CD14-positive monocyte (primary cell): ENCODE measurements around the gene RFX6. TPM values are rescaled to one million over a fixed set of nuclear protein-coding genes. Genes with fewer than 3 reads are reported as not detected.

ENCODE experiments used
- DNase-seq, 3 donors: peaks; one replicate each; pipeline ENCODE4 v3.0.0-alpha.2; 2011 to 2022
- H2AFZ ChIP-seq: 2 replicates; pipeline ENCODE4 v1.6.0; 2012; ENCODE audit warnings: mild to moderate bottlenecking, low read depth, low read length, inconsistent platforms; ENCODE audit not compliant: insufficient read depth, poor library complexity, severe bottlenecking
- H3K27ac ChIP-seq, 2 donors: 1 replicate in 1 of 2; 2 replicates in 1 of 2; pipeline ENCODE4 v1.5.1; 2012 to 2013; ENCODE audit warnings: low read length in 2 of 2, control low read depth in 1 of 2, inconsistent platforms in 1 of 2, low read depth in 1 of 2, mild to moderate bottlenecking in 1 of 2
- H3K27me3 ChIP-seq, 2 donors: one replicate each; pipeline versions ENCODE4 v1.6.0 to v1.6.1; 2011 to 2013; ENCODE audit warnings: low read length in 2 of 2; ENCODE audit not compliant: control insufficient read depth in 2 of 2, insufficient read depth in 2 of 2
- H3K36me3 ChIP-seq, 2 donors: replicated peaks in 1 of 2; 1 replicate in 1 of 2; 2 replicates in 1 of 2; pipeline versions ENCODE4 v1.5.1 to v1.6.1; 2012 to 2013; ENCODE audit warnings: low read length in 2 of 2, control low read depth in 1 of 2, inconsistent platforms in 1 of 2, mild to moderate bottlenecking in 1 of 2; ENCODE audit not compliant: insufficient read depth in 2 of 2, control insufficient read depth in 1 of 2
- H3K4me1 ChIP-seq, 2 donors: 1 replicate in 1 of 2; 2 replicates in 1 of 2; pipeline versions ENCODE4 v1.5.1 to v1.6.1; 2012 to 2013; ENCODE audit warnings: low read length in 2 of 2, control low read depth in 1 of 2, inconsistent platforms in 1 of 2, mild to moderate bottlenecking in 1 of 2, moderate library complexity in 1 of 2; ENCODE audit not compliant: insufficient read depth in 2 of 2, control insufficient read depth in 1 of 2
- H3K4me2 ChIP-seq: replicated peaks from 2 replicates; pipeline ENCODE3; 2012; ENCODE audit warnings: low read length, moderate library complexity, mild to moderate bottlenecking; ENCODE audit not compliant: poor library complexity, severe bottlenecking; ENCODE audit errors: extremely low read depth
- H3K4me3 ChIP-seq, 3 experiments: fragments of 200-600 bp in 1 of 3; sonication (generic) in 1 of 3; replicated peaks in 1 of 3; 1 replicate in 2 of 3; 2 replicates in 1 of 3; pipeline ENCODE4 v1.5.1; 2011 to 2013; ENCODE audit warnings: low read length in 3 of 3, mild to moderate bottlenecking in 3 of 3, control low read depth in 2 of 3, low read depth in 2 of 3, inconsistent platforms in 1 of 3, moderate library complexity in 1 of 3
- H3K79me2 ChIP-seq: 2 replicates; pipeline ENCODE4 v1.6.0; 2012; ENCODE audit warnings: mild to moderate bottlenecking, control low read depth, inconsistent platforms, low read length, moderate library complexity; ENCODE audit not compliant: insufficient read depth
- H3K9ac ChIP-seq: 2 replicates; pipeline ENCODE4 v1.6.0; 2017; ENCODE audit warnings: low read length, mild to moderate bottlenecking; ENCODE audit not compliant: insufficient read depth, poor library complexity, severe bottlenecking
- H3K9me3 ChIP-seq, 2 donors: replicated peaks in 1 of 2; 1 replicate in 1 of 2; 2 replicates in 1 of 2; pipeline versions ENCODE4 v1.5.1 to v1.6.1; 2012 to 2013; ENCODE audit warnings: low read length in 2 of 2, control low read depth in 1 of 2; ENCODE audit not compliant: control insufficient read depth in 1 of 2, insufficient read depth in 1 of 2
- H4K20me1 ChIP-seq: 2 replicates; pipeline ENCODE4 v1.6.0; 2012; ENCODE audit warnings: mild to moderate bottlenecking, low read length, control low read depth, moderate library complexity; ENCODE audit not compliant: insufficient read depth
- H3K27ac Mint-ChIP-seq, 7 donors: one replicate each; pipeline ENCODE4 v1.8.0; 2020; ENCODE audit warnings: mild to moderate bottlenecking in 7 of 7, mixed read lengths in 7 of 7, moderate library complexity in 6 of 7, inconsistent platforms in 2 of 7
- H3K27me3 Mint-ChIP-seq, 3 donors: one replicate each; pipeline ENCODE4 v1.8.0; 2021 to 2022; ENCODE audit warnings: low read depth in 3 of 3, mild to moderate bottlenecking in 3 of 3, mixed read lengths in 3 of 3, moderate library complexity in 3 of 3, inconsistent platforms in 1 of 3
- H3K36me3 Mint-ChIP-seq, 2 donors: one replicate each; pipeline ENCODE4 v1.8.0; 2020; ENCODE audit warnings: mixed read lengths in 2 of 2, inconsistent platforms in 1 of 2, mild to moderate bottlenecking in 1 of 2
- H3K4me1 Mint-ChIP-seq: one replicate; pipeline ENCODE4 v1.8.0; 2020; ENCODE audit warnings: mild to moderate bottlenecking, mixed read lengths
- H3K4me3 Mint-ChIP-seq, 2 donors: one replicate each; pipeline ENCODE4 v1.8.0; 2020; ENCODE audit warnings: mild to moderate bottlenecking in 2 of 2, mixed read lengths in 2 of 2, moderate library complexity in 1 of 2
- H3K9me3 Mint-ChIP-seq, 7 donors: one replicate each; pipeline ENCODE4 v1.8.0; 2020 to 2022; ENCODE audit warnings: mixed read lengths in 7 of 7, mild to moderate bottlenecking in 6 of 7, moderate library complexity in 6 of 7, inconsistent platforms in 2 of 7
- WGBS: methylation state at CpG from one replicate; pipeline ENCODE4 v1.1.5; 2013; ENCODE audit warnings: missing lambda C conversion rate; ENCODE audit not compliant: insufficient coverage; 5-methylcytosine and 5-hydroxymethylcytosine counted together
- intact Hi-C, 2 donors: fragments of 100-400 bp; cut with micrococcal nuclease; formaldehyde crosslinking; loops; one replicate each; pipeline versions ENCODE4 v1.15.0 to v1.15.1; 2023
- polyA plus RNA-seq, 3 donors: library from polyadenylated mRNA; depleted of rRNA in 1 of 3; unstranded in 2 of 3; stranded (reverse) in 1 of 3; fragments of 300-500 nt in 2 of 3; fragments of >200 nt in 1 of 3; fragmentation: Illumina TruSeq in 2 of 3; gene quantifications; 1 replicate in 2 of 3; 2 replicates in 1 of 3; pipeline ENCODE4 v1.2.3, GENCODE V29; 2012 to 2021
- TF ChIP-seq, protein P1 (sequence below): fragments of 200-600 bp; IDR thresholded peaks from one replicate; pipeline ENCODE4 v1.8.0; 2022; ENCODE audit warnings: antibody characterized with exemption, mild to moderate bottlenecking

Gene RFX6
- polyA plus RNA-seq, 3 donors = not detected

DNA sequence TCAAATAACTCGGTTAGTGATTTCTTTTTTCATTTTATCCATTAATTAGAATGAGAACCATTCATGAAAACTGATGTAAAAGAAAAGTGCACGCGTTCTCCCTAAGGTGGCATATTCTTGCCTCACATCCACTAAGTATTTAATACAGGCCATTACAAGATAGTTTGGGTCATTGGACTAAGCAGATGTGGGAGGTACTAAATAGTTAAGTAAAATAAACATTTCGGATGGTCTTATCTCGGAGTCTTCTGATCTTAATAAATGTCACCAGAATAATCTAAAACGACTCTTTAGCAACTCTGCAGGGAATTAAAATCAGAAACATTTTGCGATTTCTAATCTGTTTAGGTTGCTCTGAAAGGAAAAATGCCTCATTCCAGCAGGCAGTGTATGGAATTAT lies 78.7 kb downstream of the RFX6 start:
- H3K27ac ChIP-seq = no peak overlapping the region
- no peak for DNase-seq
- no peak overlapping the region for H3K4me2 ChIP-seq
- no peaks in the 10 kb centered on the region for H3K36me3 ChIP-seq
- H3K4me3 Mint-ChIP-seq = no peak overlapping the region
- no peak overlapping the region for H2AFZ ChIP-seq
- TF ChIP-seq, protein P1, sequence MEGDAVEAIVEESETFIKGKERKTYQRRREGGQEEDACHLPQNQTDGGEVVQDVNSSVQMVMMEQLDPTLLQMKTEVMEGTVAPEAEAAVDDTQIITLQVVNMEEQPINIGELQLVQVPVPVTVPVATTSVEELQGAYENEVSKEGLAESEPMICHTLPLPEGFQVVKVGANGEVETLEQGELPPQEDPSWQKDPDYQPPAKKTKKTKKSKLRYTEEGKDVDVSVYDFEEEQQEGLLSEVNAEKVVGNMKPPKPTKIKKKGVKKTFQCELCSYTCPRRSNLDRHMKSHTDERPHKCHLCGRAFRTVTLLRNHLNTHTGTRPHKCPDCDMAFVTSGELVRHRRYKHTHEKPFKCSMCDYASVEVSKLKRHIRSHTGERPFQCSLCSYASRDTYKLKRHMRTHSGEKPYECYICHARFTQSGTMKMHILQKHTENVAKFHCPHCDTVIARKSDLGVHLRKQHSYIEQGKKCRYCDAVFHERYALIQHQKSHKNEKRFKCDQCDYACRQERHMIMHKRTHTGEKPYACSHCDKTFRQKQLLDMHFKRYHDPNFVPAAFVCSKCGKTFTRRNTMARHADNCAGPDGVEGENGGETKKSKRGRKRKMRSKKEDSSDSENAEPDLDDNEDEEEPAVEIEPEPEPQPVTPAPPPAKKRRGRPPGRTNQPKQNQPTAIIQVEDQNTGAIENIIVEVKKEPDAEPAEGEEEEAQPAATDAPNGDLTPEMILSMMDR = no peak
- H3K9me3 ChIP-seq = no peaks in the 10 kb centered on the region
- no peaks in the 10 kb centered on the region for H4K20me1 ChIP-seq
- no peak overlapping the region for H3K27ac Mint-ChIP-seq
- no peaks in the 10 kb centered on the region for H3K79me2 ChIP-seq
- H3K9me3 Mint-ChIP-seq = no peaks in the 10 kb centered on the region
- no peaks in the 10 kb centered on the region for H3K27me3 ChIP-seq
- intact Hi-C loops = no loop called here
- no peak overlapping the region for H3K9ac ChIP-seq
- H3K4me1 Mint-ChIP-seq = no peaks in the 10 kb centered on the region
- H3K4me1 ChIP-seq = no peaks in the 10 kb centered on the region
- no peak overlapping the region for H3K4me3 ChIP-seq
- no CpG with 5 or more reads among the region's 7 CpGs for WGBS
- H3K36me3 Mint-ChIP-seq = no peaks in the 10 kb centered on the region
- peaks cover 0 to 2% (median 2%) of the 10 kb centered on the region in 3 donors for H3K27me3 Mint-ChIP-seq

DNA sequence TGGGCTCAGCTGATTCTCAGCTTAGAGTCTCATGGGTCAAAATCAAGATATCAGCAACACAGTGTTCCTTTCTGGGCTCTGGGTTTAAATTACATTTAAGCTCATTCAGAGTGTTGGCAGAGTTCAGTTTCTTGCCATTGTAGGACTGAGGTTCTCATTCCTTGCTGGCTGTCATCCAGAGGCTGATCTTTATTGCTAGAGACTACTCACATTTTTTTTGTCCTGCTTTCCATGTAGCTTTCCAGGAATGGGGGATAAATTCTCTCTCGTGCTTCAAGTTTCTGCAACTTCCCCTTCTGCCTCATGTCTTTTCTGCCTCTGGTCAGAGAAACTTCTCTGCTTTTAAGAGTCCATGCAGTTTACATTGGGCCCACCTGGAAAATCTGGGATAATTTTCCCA lies 86.9 kb downstream of the RFX6 start:
- H3K27ac ChIP-seq = no peak overlapping the region
- no peak overlapping the region for H3K4me2 ChIP-seq
- H3K4me3 Mint-ChIP-seq = no peak overlapping the region
- no peak overlapping the region for H2AFZ ChIP-seq
- WGBS = no CpG with 5 or more reads among the region's 1 CpG
- no peak overlapping the region for H3K9ac ChIP-seq
- no peaks in the 10 kb centered on the region for H3K36me3 ChIP-seq
- intact Hi-C loops = no loop called here
- H3K79me2 ChIP-seq = no peaks in the 10 kb centered on the region
- no peaks in the 10 kb centered on the region for H3K27me3 ChIP-seq
- H4K20me1 ChIP-seq = no peaks in the 10 kb centered on the region
- peaks cover 0 to 1% (median 0%) of the 10 kb centered on the region in 7 donors for H3K9me3 Mint-ChIP-seq
- no peak overlapping the region for H3K27ac Mint-ChIP-seq
- no peak overlapping the region for H3K4me3 ChIP-seq
- H3K27me3 Mint-ChIP-seq = no peaks in the 10 kb centered on the region
- TF ChIP-seq, protein P1 = no peak
- no peak for DNase-seq
- H3K9me3 ChIP-seq = no peaks in the 10 kb centered on the region
- no peaks in the 10 kb centered on the region for H3K36me3 Mint-ChIP-seq
- H3K4me1 ChIP-seq = no peaks in the 10 kb centered on the region
- H3K4me1 Mint-ChIP-seq = no peaks in the 10 kb centered on the region
